ENCODE results near the gene NDRG3. TPM values are rescaled to one million over a fixed set of nuclear protein-coding genes. Genes with fewer than 3 reads are reported as not detected.

Gene NDRG3
- total RNA-seq, 1 donor from 2014 or later = 21.1 TPM

DNA sequence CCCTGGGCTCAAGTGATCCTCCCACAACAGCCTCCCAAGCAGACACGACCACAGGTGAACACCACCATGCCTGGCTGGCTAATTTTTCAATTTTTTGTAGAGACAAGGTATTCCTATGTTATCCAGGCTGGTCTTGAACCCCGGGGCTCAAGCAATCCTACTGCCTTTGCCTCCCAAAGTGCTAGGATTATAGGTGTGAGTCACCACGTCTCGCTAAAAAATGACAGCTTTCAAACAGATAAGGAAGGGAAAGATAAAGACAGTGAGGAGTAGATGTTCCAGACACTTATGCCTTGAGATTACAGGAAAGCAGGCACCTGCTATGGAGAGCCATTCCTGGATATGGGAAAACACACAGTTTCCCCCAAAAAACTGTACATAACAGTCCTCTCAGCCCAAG lies 58.9 kb downstream of the NDRG3 start:
- H3K9me3 ChIP-seq = no peaks in the 10 kb centered on the region
- no peak for DNase-seq (ENCODE audit: extremely low spot score in 2 of 2)
- H3K4me3 ChIP-seq = no peak overlapping the region
- H3K4me1 ChIP-seq = no peaks in the 10 kb centered on the region
- peaks cover 0 to 26% of the 10 kb centered on the region in 2 donors for H3K36me3 ChIP-seq
- intact Hi-C loops (cut with DNase I) = no loop called here
- no peak for TF ChIP-seq POLR2AphosphoS5 (IDR thresholded peaks at IDR 0.05; ENCODE audit: insufficient read depth in 1 of 2, low read depth in 1 of 2)
- no peak for TF ChIP-seq CTCF (IDR thresholded peaks at IDR 0.05)
- TF ChIP-seq POLR2A (IDR thresholded peaks at IDR 0.05) = no peak
- no peaks in the 10 kb centered on the region for H3K27me3 ChIP-seq
- no peak overlapping the region for H3K27ac ChIP-seq

DNA sequence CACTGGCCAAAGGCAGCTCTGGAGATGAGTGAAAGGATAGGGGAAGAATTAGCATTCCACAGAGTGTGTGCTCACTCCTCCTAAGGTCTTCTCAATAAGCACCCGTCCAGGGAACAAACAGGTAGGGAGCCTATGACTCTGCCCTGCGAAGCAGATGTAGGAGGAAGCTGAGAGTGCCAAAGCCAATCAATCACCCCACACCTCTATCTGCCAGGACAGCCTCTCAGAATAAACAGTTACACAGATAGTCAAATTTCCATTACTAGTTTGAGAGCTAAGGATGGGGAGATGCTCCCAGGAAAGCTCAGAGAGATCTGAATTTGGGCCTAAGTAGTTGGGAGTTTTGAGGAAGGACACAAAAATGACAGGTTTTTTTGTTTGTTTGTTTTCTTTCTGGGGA lies 59.4 kb downstream of the NDRG3 start:
- H3K4me3 ChIP-seq = no peak overlapping the region
- H3K36me3 ChIP-seq = peaks cover 0 to 26% of the 10 kb centered on the region in 2 donors
- TF ChIP-seq CTCF (IDR thresholded peaks at IDR 0.05) (no peak), POLR2A (IDR thresholded peaks at IDR 0.05) (no peak), POLR2AphosphoS5 (IDR thresholded peaks at IDR 0.05; ENCODE audit: insufficient read depth in 1 of 2, low read depth in 1 of 2) (no peak)
- no peaks in the 10 kb centered on the region for H3K4me1 ChIP-seq
- no peaks in the 10 kb centered on the region for H3K27me3 ChIP-seq
- H3K27ac ChIP-seq = no peak overlapping the region
- DNase-seq (ENCODE audit: extremely low spot score in 2 of 2) = no peak
- H3K9me3 ChIP-seq = no peaks in the 10 kb centered on the region
- intact Hi-C loops (cut with DNase I) = no loop called here

DNA sequence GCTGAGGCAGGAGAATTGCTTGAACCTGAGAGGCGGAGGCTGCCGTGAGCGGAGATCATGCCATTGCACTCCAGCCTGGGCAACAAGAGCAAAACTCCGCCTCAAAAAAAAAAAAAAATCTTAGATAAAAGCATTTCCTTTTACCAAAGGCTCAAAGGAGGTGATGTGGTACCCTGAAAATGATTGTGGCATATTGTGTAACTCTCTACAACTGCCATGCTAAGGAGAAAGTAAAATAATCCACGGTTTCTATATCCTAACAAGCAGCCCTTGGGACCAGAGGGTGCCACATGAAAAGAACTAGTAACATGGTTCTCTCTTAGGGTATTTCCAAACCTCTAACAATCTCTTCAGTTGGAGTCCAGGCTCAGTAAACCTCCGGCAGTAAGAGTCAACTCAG lies 61.1 kb downstream of the NDRG3 start:
- Histone ChIP-seq H3K9me3 (no peaks in the 10 kb centered on the region), H3K27me3 (no peaks in the 10 kb centered on the region), H3K27ac (no peak overlapping the region), H3K4me1 (no peaks in the 10 kb centered on the region), H3K36me3 (peaks cover 0 to 31% of the 10 kb centered on the region in 2 donors), H3K4me3 (no peak overlapping the region)
- intact Hi-C loops (cut with DNase I) = no loop called here
- TF ChIP-seq POLR2AphosphoS5 (IDR thresholded peaks at IDR 0.05; ENCODE audit: insufficient read depth in 1 of 2, low read depth in 1 of 2) = no peak
- no peak for TF ChIP-seq POLR2A (IDR thresholded peaks at IDR 0.05)
- no peak for TF ChIP-seq CTCF (IDR thresholded peaks at IDR 0.05)
- no peak for DNase-seq (ENCODE audit: extremely low spot score in 2 of 2)

- TF ChIP-seq POLR2A (IDR thresholded peaks at IDR 0.05) (no peak), CTCF (IDR thresholded peaks at IDR 0.05) (no peak), POLR2AphosphoS5 (IDR thresholded peaks at IDR 0.05; ENCODE audit: insufficient read depth in 1 of 2, low read depth in 1 of 2) (no peak)
- H3K4me1 ChIP-seq = no peaks in the 10 kb centered on the region
- no peaks in the 10 kb centered on the region for H3K27me3 ChIP-seq
- intact Hi-C loops (cut with DNase I) = no loop called here
- no peaks in the 10 kb centered on the region for H3K9me3 ChIP-seq
- no peak overlapping the region for H3K4me3 ChIP-seq
- H3K27ac ChIP-seq = no peak overlapping the region
- no peak for DNase-seq (ENCODE audit: extremely low spot score in 2 of 2)
- peaks cover 0 to 39% of the 10 kb centered on the region in 2 donors for H3K36me3 ChIP-seq
Measured at GRCh38 chr20:36682311-36682710, 63.6 kb downstream of the NDRG3 start.

DNA sequence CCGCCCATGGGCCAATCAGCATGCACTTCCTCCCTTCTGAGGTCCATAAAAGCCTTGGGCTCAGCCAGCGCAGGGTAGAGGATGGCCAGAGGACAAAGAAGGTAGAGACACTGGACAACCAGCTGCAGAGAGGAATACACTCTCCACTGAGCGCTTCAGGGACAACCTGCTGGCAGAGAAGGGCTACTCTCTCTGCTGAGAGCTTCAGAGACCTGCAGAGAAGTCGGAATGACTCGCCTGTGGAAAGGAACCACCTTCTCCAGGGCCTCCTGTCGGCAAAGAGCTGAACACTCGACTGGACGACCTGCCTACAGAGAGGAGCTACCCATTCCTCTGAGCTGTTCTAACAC lies 68.5 kb downstream of the NDRG3 start:
- no peak overlapping the region for H3K27ac ChIP-seq
- no peak overlapping the region for H3K4me3 ChIP-seq
- no peak for DNase-seq (ENCODE audit: extremely low spot score in 2 of 2)
- H3K4me1 ChIP-seq = no peaks in the 10 kb centered on the region
- no peaks in the 10 kb centered on the region for H3K9me3 ChIP-seq
- intact Hi-C loops (cut with DNase I) = no loop called here
- TF ChIP-seq CTCF (IDR thresholded peaks at IDR 0.05) = no peak
- no peak for TF ChIP-seq POLR2AphosphoS5 (IDR thresholded peaks at IDR 0.05; ENCODE audit: insufficient read depth in 1 of 2, low read depth in 1 of 2)
- TF ChIP-seq POLR2A (IDR thresholded peaks at IDR 0.05) = no peak
- H3K27me3 ChIP-seq = no peaks in the 10 kb centered on the region
- H3K36me3 ChIP-seq = peaks cover 0 to 23% of the 10 kb centered on the region in 2 donors

All from vagina (tissue), 2 donors.